ENCODE measurements around the gene EIF4G3. TPM values are rescaled to one million over a fixed set of nuclear protein-coding genes. Genes with fewer than 3 reads are reported as not detected.

EIF4G3 gene
- total RNA-seq, 4 donors from 2014 or later, result 48.6 to 73.6 (median 57.9) TPM

- WGBS, 2 donors (ENCODE audit: low coverage in 1 of 2), result 0% methylated on average over 1 to 4 of the region's 99 CpGs
- no peaks in the 10 kb centered on the region for H3K36me3 ChIP-seq
- no peaks in the 10 kb centered on the region for H3K27me3 ChIP-seq
- TF ChIP-seq, protein P1, sequence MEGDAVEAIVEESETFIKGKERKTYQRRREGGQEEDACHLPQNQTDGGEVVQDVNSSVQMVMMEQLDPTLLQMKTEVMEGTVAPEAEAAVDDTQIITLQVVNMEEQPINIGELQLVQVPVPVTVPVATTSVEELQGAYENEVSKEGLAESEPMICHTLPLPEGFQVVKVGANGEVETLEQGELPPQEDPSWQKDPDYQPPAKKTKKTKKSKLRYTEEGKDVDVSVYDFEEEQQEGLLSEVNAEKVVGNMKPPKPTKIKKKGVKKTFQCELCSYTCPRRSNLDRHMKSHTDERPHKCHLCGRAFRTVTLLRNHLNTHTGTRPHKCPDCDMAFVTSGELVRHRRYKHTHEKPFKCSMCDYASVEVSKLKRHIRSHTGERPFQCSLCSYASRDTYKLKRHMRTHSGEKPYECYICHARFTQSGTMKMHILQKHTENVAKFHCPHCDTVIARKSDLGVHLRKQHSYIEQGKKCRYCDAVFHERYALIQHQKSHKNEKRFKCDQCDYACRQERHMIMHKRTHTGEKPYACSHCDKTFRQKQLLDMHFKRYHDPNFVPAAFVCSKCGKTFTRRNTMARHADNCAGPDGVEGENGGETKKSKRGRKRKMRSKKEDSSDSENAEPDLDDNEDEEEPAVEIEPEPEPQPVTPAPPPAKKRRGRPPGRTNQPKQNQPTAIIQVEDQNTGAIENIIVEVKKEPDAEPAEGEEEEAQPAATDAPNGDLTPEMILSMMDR (IDR thresholded peaks at IDR 0.05), result peak in 1 of 4 experiments; percentile 12
- TF ChIP-seq EP300 (IDR thresholded peaks at IDR 0.05) (no peak), POLR2A (IDR thresholded peaks at IDR 0.05) (peak; percentile 69 to 76), POLR2AphosphoS5 (IDR thresholded peaks at IDR 0.05) (peak; percentile 80)
- no peaks in the 10 kb centered on the region for H3K9me3 ChIP-seq
- peaks cover 0 to 45% (median 8%) of the 10 kb centered on the region in 3 donors for H3K4me1 ChIP-seq
- peak; percentile 85 for ATAC-seq
- peak within 1 kb of the TSS; percentile 76 to 97 for H3K4me3 ChIP-seq
- H3K27ac ChIP-seq, result peak within 1 kb of the TSS; percentile 90 to 99 (median 94)
Observed at GRCh38 chr1:20787029-20787839, 389.5 kb downstream of the EIF4G3 start, which contains the start of gene HP1BP3. Gene HP1BP3 (minus strand): TSS chr1:20787307. CDS start chr1:20780440, 6,867 bp downstream.

DNA sequence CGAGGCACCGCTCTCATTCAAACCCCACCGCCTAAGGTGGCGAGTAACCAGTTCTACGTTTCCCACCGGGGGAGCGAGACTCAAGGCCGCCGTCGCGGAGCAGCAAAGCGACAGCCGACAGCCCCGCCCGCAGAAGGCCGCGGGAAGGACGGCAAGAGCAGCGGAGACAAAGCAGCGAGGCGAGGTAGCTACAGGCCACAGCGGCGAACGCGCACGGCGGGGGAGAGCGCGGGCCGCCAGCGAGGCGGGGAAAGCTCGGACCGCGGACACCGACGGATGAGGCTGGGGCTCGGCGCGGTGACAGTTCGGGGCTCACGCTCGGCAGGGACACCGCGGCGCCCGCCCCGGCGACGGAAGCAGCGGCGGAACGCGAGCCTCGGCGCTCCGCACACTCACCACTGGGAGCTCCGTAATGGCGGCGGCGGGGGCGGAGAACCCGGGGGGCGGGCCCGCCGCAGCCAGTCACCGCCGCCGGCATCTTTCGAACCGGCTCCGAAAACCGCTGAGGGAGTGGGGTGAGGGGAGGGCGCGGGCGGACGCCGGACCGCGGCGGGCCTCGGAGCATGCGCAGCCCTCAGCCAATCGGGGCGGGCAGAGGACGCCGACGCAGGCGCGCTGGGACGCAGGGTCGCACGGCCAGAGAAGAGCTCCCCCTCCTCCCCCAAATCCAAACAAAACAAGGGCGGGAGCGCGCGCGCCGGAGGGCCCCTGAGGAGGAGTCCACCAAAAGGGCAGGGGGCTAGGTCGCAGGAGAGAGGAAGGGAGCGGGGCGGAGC is 390.3 kb downstream of the EIF4G3 start:
- ATAC-seq, result peak; percentile 96
- no CpG with 5 or more reads among the region's 102 CpGs for WGBS, 2 donors (ENCODE audit: low coverage in 1 of 2)
- TF ChIP-seq POLR2A (IDR thresholded peaks at IDR 0.05) (peak in 1 of 2 donors; percentile 48), POLR2AphosphoS5 (IDR thresholded peaks at IDR 0.05) (peak; percentile 23), EP300 (IDR thresholded peaks at IDR 0.05) (no peak)
- TF ChIP-seq, protein P1 (IDR thresholded peaks at IDR 0.05), result peak in 2 of 4 experiments; percentile 18 to 24
- peak overlapping the region; percentile 76 to 97 for H3K4me3 ChIP-seq
- peak overlapping the region; percentile 90 to 99 (median 94) for H3K27ac ChIP-seq
- no peaks in the 10 kb centered on the region for H3K9me3 ChIP-seq
- no peaks in the 10 kb centered on the region for H3K36me3 ChIP-seq
- H3K4me1 ChIP-seq, result peaks cover 0 to 53% (median 13%) of the 10 kb centered on the region in 3 donors
- H3K27me3 ChIP-seq, result no peaks in the 10 kb centered on the region

GRCh38 chr1:20785907-20786252 is 390.8 kb downstream of the EIF4G3 start:
- H3K27ac ChIP-seq, result peak overlapping the region; percentile 90 to 99 (median 94)
- H3K9me3 ChIP-seq, result no peaks in the 10 kb centered on the region
- peak overlapping the region; percentile 76 to 97 for H3K4me3 ChIP-seq
- 0% methylated on average over 12 to 13 of the region's 16 CpGs for WGBS, 2 donors (ENCODE audit: low coverage in 1 of 2)
- TF ChIP-seq, protein P1 (IDR thresholded peaks at IDR 0.05), result no peak
- TF ChIP-seq POLR2AphosphoS5 (IDR thresholded peaks at IDR 0.05) (no peak), EP300 (IDR thresholded peaks at IDR 0.05) (no peak)
- peaks cover 0 to 59% (median 13%) of the 10 kb centered on the region in 3 donors for H3K4me1 ChIP-seq
- no peaks in the 10 kb centered on the region for H3K36me3 ChIP-seq
- H3K27me3 ChIP-seq, result no peaks in the 10 kb centered on the region
- no peak for ATAC-seq

DNA sequence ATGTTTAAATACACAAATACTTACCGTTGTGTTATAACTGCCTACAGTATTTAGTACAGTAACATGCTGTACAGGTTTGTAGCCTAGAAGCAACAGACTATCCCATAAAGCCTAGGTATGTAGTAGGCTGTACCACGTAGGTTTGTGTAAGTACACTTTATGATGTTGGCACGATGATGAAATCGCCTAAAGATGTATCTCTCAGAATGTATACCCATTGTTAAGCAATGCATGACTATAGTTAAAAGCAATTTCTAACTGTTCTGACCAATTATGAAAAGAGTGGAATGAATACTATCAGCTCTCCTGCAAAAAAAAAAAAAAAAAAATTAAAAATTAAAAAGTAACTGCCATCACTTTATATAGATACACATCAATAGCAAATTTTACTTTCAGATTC is 401.0 kb downstream of the EIF4G3 start:
- peaks cover 0 to 39% (median 1%) of the 10 kb centered on the region in 3 donors for H3K4me1 ChIP-seq
- ATAC-seq, result no peak
- no peak overlapping the region for H3K4me3 ChIP-seq
- H3K27ac ChIP-seq, result no peak overlapping the region
- H3K9me3 ChIP-seq, result no peaks in the 10 kb centered on the region
- WGBS, 2 donors (ENCODE audit: low coverage in 1 of 2), result 77 to 87% methylated on average over 4 of the region's 4 CpGs
- H3K36me3 ChIP-seq, result peaks cover 5 to 71% of the 10 kb centered on the region in 2 donors
- no peak for TF ChIP-seq POLR2AphosphoS5 (IDR thresholded peaks at IDR 0.05)
- TF ChIP-seq EP300 (IDR thresholded peaks at IDR 0.05), result no peak
- TF ChIP-seq, protein P1 (IDR thresholded peaks at IDR 0.05), result no peak
- no peak for TF ChIP-seq POLR2A (IDR thresholded peaks at IDR 0.05)
- no peaks in the 10 kb centered on the region for H3K27me3 ChIP-seq

Data from gastroesophageal sphincter (tissue), 4 donors.